MM.1S (cell line): Measurements from ENCODE around the gene SLC6A3.

Experiments used
- DNase-seq: peaks from one replicate; pipeline ENCODE4 v3.0.0-alpha.2; 2015
- H2AFZ ChIP-seq: fragments of 300-600 bp; sonication (generic); 2 replicates; pipeline ENCODE4 v1.6.0; 2016; ENCODE audit warnings: antibody characterized with exemption, low read length
- H3F3A ChIP-seq: fragments of 300-600 bp; sonication (generic); 2 replicates; pipeline ENCODE4 v1.6.1; 2016; ENCODE audit warnings: mild to moderate bottlenecking, antibody characterized with exemption, low read length, moderate library complexity, mixed read lengths; ENCODE audit not compliant: insufficient read depth
- H3K27ac ChIP-seq: fragments of 300-600 bp; sonication (generic); 2 replicates; pipeline ENCODE4 v1.5.1; 2016; ENCODE audit warnings: mild to moderate bottlenecking, low read length
- H3K27me3 ChIP-seq: fragments of 300-600 bp; sonication (generic); replicated peaks from 2 replicates; pipeline ENCODE4 v1.6.0; 2016; ENCODE audit warnings: low read length; ENCODE audit not compliant: insufficient read depth
- H3K36me3 ChIP-seq: fragments of 300-600 bp; sonication (generic); replicated peaks from 2 replicates; pipeline ENCODE4 v1.6.1; 2016; ENCODE audit warnings: mild to moderate bottlenecking, low read length, mixed read lengths; ENCODE audit not compliant: insufficient read depth
- H3K4me1 ChIP-seq: fragments of 300-600 bp; sonication (generic); 2 replicates; pipeline ENCODE4 v1.6.1; 2016; ENCODE audit warnings: low read length, mixed read lengths
- H3K4me2 ChIP-seq: fragments of 300-600 bp; sonication (generic); 2 replicates; pipeline ENCODE4 v1.6.0; 2016; ENCODE audit warnings: low read depth, low read length
- H3K4me3 ChIP-seq: fragments of 300-600 bp; sonication (generic); 2 replicates; pipeline ENCODE4 v1.5.1; 2016; ENCODE audit warnings: low read length, mixed read lengths
- H3K79me2 ChIP-seq: fragments of 300-600 bp; sonication (generic); 2 replicates; pipeline ENCODE4 v1.6.1; 2016; ENCODE audit warnings: mixed run types, low read length, mixed read lengths
- H3K9ac ChIP-seq: fragments of 300-600 bp; sonication (generic); 2 replicates; pipeline ENCODE4 v1.6.1; 2016; ENCODE audit warnings: low read length, mixed read lengths
- H3K9me2 ChIP-seq: fragments of 300-600 bp; sonication (generic); replicated peaks from 2 replicates; pipeline ENCODE4 v1.6.1; 2016; ENCODE audit warnings: mild to moderate bottlenecking, low read length, mixed read lengths; ENCODE audit not compliant: insufficient read depth
- H3K9me3 ChIP-seq: fragments of 300-600 bp; sonication (generic); replicated peaks from 2 replicates; pipeline ENCODE4 v1.6.1; 2016; ENCODE audit warnings: mild to moderate bottlenecking, low read length, mixed read lengths; ENCODE audit not compliant: insufficient read depth
- H4K20me1 ChIP-seq: fragments of 300-600 bp; sonication (generic); 2 replicates; pipeline ENCODE4 v1.6.1; 2016; ENCODE audit warnings: mild to moderate bottlenecking, low read length, moderate library complexity, mixed read lengths; ENCODE audit not compliant: insufficient read depth
- EZH2 ChIP-seq: fragments of 300-600 bp; sonication (generic); optimal IDR thresholded peaks from 2 replicates; pipeline ENCODE3; 2017; ENCODE audit warnings: low read depth, mild to moderate bottlenecking, antibody characterized with exemption, low read length, mixed read lengths
- EZH2phosphoT487 ChIP-seq: fragments of 300-600 bp; sonication (generic); IDR thresholded peaks from 2 replicates; pipeline ENCODE4 v1.6.1; 2018; ENCODE audit warnings: antibody characterized with exemption, low read length
- TF ChIP-seq, protein P1 (sequence below): fragments of 300-600 bp; sonication (generic); IDR thresholded peaks from 2 replicates; pipeline ENCODE4 v1.5.1; 2016; ENCODE audit warnings: antibody characterized with exemption, low read length, mixed read lengths

Gene SLC6A3

DNA sequence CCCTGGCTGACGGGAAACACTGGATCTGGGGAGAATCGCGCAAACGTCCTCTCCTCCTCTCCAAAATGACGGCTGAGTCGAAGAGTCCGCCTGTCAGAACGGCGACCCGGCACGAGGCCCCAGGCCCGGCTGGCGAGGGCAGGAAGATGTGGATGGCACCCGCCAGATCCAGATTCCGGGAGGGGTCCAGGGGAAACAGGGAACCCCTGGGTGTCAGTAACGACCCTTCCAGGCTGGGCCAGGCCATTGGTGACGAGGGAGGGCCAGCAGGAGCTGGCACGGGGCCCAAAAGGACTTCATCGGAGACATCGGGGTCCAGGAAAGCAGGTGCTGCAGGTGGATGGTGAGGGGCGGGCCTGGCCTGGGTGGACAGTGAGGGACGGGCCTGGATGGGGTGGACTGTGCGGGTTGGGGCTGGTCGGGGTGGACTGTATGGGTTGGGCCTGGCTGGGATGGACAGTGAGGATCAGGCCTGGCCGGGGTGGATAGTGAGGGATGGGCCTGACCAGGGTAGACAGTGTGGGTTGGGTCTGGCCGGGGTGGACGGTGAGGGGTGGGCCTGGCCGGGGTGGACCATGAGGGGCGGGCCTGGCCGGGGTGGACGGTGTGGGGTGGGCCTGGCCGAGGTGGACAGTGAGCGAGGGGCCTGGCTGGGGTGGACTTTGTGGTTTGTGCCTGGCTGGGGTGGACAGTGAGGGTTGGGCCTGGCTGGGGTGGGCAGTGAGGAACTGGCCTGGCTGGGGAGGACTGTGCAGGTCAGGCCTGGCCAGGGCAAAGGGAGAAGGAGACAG lies 14.0 kb downstream of the SLC6A3 start:
- no peaks in the 10 kb centered on the region for H3F3A ChIP-seq
- H3K9me3 ChIP-seq = no peaks in the 10 kb centered on the region
- no peaks in the 10 kb centered on the region for H3K36me3 ChIP-seq
- no peaks in the 10 kb centered on the region for H3K4me1 ChIP-seq
- H3K27me3 ChIP-seq = peaks cover 47% of the 10 kb centered on the region
- H3K27ac ChIP-seq = no peak overlapping the region
- no peak for DNase-seq
- H3K9me2 ChIP-seq = no peaks in the 10 kb centered on the region
- no peaks in the 10 kb centered on the region for H3K79me2 ChIP-seq
- H3K4me2 ChIP-seq = no peak overlapping the region
- no peak overlapping the region for H3K4me3 ChIP-seq
- no peak overlapping the region for H2AFZ ChIP-seq
- TF ChIP-seq EZH2phosphoT487 (no peak), EZH2 (no peak)
- TF ChIP-seq, protein P1, sequence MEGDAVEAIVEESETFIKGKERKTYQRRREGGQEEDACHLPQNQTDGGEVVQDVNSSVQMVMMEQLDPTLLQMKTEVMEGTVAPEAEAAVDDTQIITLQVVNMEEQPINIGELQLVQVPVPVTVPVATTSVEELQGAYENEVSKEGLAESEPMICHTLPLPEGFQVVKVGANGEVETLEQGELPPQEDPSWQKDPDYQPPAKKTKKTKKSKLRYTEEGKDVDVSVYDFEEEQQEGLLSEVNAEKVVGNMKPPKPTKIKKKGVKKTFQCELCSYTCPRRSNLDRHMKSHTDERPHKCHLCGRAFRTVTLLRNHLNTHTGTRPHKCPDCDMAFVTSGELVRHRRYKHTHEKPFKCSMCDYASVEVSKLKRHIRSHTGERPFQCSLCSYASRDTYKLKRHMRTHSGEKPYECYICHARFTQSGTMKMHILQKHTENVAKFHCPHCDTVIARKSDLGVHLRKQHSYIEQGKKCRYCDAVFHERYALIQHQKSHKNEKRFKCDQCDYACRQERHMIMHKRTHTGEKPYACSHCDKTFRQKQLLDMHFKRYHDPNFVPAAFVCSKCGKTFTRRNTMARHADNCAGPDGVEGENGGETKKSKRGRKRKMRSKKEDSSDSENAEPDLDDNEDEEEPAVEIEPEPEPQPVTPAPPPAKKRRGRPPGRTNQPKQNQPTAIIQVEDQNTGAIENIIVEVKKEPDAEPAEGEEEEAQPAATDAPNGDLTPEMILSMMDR = no peak
- no peaks in the 10 kb centered on the region for H4K20me1 ChIP-seq
- H3K9ac ChIP-seq = no peak overlapping the region

DNA sequence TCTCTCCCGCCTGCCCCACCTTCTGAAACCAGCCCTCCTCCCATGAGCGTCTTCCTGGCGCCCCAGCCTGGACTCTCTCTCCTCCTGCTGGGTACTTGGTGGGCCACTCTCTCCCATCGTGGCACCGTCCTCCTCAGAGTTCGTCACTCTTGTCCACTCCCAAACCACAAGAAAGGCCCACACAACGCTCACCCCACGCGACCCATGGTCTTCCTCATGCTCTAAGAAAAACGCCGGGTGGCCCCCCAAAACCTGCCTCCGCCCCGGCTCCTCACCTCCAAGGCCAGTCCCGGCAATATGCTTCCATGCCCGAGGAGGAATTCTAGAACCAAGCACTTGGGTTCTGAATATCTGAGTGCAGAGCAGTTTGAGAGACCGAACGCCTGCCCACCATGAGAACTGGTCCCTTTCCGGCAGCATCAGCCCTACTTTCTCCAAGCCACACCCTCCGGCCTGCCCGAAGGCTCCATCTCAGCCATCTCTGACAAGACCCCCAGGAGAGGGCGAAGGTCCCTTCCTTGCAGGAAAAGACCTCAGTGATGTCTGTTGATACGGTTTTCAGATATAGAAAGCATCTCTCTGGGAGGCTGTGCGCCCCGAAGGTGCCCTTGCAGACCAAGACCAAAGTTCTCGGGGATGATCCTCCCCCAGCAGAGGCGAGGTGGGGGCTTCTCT lies 15.0 kb downstream of the SLC6A3 start:
- H3K9me3 ChIP-seq = no peaks in the 10 kb centered on the region
- TF ChIP-seq EZH2phosphoT487 (no peak), EZH2 (no peak)
- TF ChIP-seq, protein P1 = no peak
- H3K27ac ChIP-seq = no peak overlapping the region
- H3K9ac ChIP-seq = no peak overlapping the region
- H3K4me1 ChIP-seq = no peaks in the 10 kb centered on the region
- H3K4me3 ChIP-seq = no peak overlapping the region
- no peak overlapping the region for H3K4me2 ChIP-seq
- H3F3A ChIP-seq = no peaks in the 10 kb centered on the region
- H3K79me2 ChIP-seq = no peaks in the 10 kb centered on the region
- H3K36me3 ChIP-seq = no peaks in the 10 kb centered on the region
- H2AFZ ChIP-seq = no peak overlapping the region
- H3K9me2 ChIP-seq = no peaks in the 10 kb centered on the region
- no peak for DNase-seq
- H3K27me3 ChIP-seq = peaks cover 53% of the 10 kb centered on the region
- no peaks in the 10 kb centered on the region for H4K20me1 ChIP-seq

DNA sequence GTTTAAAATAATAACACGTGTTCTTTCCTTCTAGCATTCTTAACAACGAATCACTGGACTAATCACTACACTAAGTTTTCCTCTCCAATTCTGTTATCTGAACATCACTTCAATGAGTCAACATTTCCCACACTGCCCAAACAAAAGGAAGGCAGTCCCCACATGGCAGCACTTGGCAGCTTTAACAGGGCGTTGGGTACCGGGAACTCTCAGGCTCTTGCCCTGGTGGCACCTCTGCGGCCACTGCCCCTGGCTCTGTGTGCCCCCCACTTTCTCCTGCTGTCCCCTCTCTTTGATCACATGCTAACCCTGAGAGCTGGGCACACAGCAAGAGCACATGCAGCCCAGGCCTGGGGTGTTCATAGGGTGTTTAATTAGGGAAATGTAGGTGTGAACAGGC lies 15.7 kb downstream of the SLC6A3 start:
- H3K79me2 ChIP-seq = no peaks in the 10 kb centered on the region
- H3K4me1 ChIP-seq = no peaks in the 10 kb centered on the region
- H3K27me3 ChIP-seq = peaks cover 47% of the 10 kb centered on the region
- H3K4me3 ChIP-seq = no peak overlapping the region
- H3K9me3 ChIP-seq = no peaks in the 10 kb centered on the region
- H3K36me3 ChIP-seq = no peaks in the 10 kb centered on the region
- H3K9ac ChIP-seq = no peak overlapping the region
- no peak overlapping the region for H3K27ac ChIP-seq
- no peaks in the 10 kb centered on the region for H3K9me2 ChIP-seq
- TF ChIP-seq EZH2phosphoT487 = no peak
- TF ChIP-seq, protein P1 = no peak
- no peak for TF ChIP-seq EZH2
- no peak overlapping the region for H3K4me2 ChIP-seq
- no peaks in the 10 kb centered on the region for H3F3A ChIP-seq
- H2AFZ ChIP-seq = no peak overlapping the region
- no peaks in the 10 kb centered on the region for H4K20me1 ChIP-seq
- no peak for DNase-seq
